OCI-LY1 (cell line): ENCODE measurements around the gene PTPN18.

Experiments used
- H2AFZ ChIP-seq: fragments of 200-600 bp; sonication (generic), shearing (Covaris generic); 2 replicates; pipeline ENCODE4 v1.6.0; 2014; ENCODE audit warnings: antibody characterized with exemption, mild to moderate bottlenecking, low read length
- H3F3A ChIP-seq: fragments of 200-600 bp; sonication (generic), shearing (Covaris generic); 2 replicates; pipeline ENCODE4 v1.6.0; 2014; ENCODE audit warnings: mild to moderate bottlenecking, antibody characterized with exemption, low read length, moderate library complexity; ENCODE audit not compliant: insufficient read depth
- H3K27ac ChIP-seq: fragments of 200-600 bp; sonication (generic); 2 replicates; pipeline ENCODE4 v1.5.1; 2014; ENCODE audit warnings: low read length, mixed run types, mild to moderate bottlenecking, low read depth; ENCODE audit not compliant: poor library complexity, severe bottlenecking
- H3K27me3 ChIP-seq: fragments of 200-600 bp; sonication (generic); 2 replicates; pipeline ENCODE4 v1.6.0; 2014; ENCODE audit warnings: antibody characterized with exemption, mild to moderate bottlenecking, low read length, moderate library complexity; ENCODE audit not compliant: insufficient read depth
- H3K36me3 ChIP-seq: fragments of 200-600 bp; sonication (generic); 2 replicates; pipeline ENCODE4 v1.6.1; 2014; ENCODE audit warnings: mild to moderate bottlenecking, antibody characterized with exemption, low read length, moderate library complexity, mixed read lengths; ENCODE audit not compliant: insufficient read depth
- H3K4me1 ChIP-seq: fragments of 200-600 bp; sonication (generic); 2 replicates; pipeline ENCODE4 v1.5.1; 2014; ENCODE audit warnings: mild to moderate bottlenecking, low read length, moderate library complexity; ENCODE audit not compliant: insufficient read depth, severe bottlenecking
- H3K4me2 ChIP-seq: fragments of 200-600 bp; sonication (generic), shearing (Covaris generic); 2 replicates; pipeline ENCODE4 v1.6.1; 2014; ENCODE audit warnings: low read length
- H3K4me3 ChIP-seq: fragments of 200-600 bp; sonication (generic); 2 replicates; pipeline ENCODE4 v1.5.1; 2014; ENCODE audit warnings: low read length, low read depth, mild to moderate bottlenecking, mixed read lengths; ENCODE audit not compliant: poor library complexity, severe bottlenecking
- H3K79me2 ChIP-seq: fragments of 200-600 bp; shearing (Covaris generic); 2 replicates; pipeline ENCODE4 v1.6.1; 2016; ENCODE audit warnings: mixed run types, low read length, mixed read lengths; ENCODE audit not compliant: insufficient read depth
- H3K9ac ChIP-seq: fragments of 200-600 bp; sonication (generic), shearing (Covaris generic); 2 replicates; pipeline ENCODE4 v1.6.1; 2014; ENCODE audit warnings: mild to moderate bottlenecking, low read length, mixed read lengths
- H3K9me2 ChIP-seq: fragments of 200-600 bp; sonication (generic), shearing (Covaris generic); 2 replicates; pipeline ENCODE4 v1.6.1; 2014; ENCODE audit warnings: low read depth, mild to moderate bottlenecking, low read length, mixed read lengths
- H3K9me3 ChIP-seq: fragments of 200-600 bp; shearing (Covaris generic); 2 replicates; pipeline ENCODE4 v1.6.1; 2014; ENCODE audit warnings: low read length, mixed read lengths
- H4K20me1 ChIP-seq: fragments of 200-600 bp; sonication (generic), shearing (Covaris generic); 2 replicates; pipeline ENCODE4 v1.6.0; 2016; ENCODE audit warnings: mild to moderate bottlenecking, low read length; ENCODE audit not compliant: insufficient read depth
- CTCF ChIP-seq: fragments of 200-600 bp; sonication (generic), shearing (Covaris generic); IDR thresholded peaks from 2 replicates; pipeline ENCODE4 v1.5.1; 2017; ENCODE audit warnings: mild to moderate bottlenecking, antibody characterized with exemption, low read length, moderate library complexity, mixed read lengths
- EZH2 ChIP-seq: fragments of 200-600 bp; sonication (generic), shearing (Covaris generic); IDR thresholded peaks from 2 replicates; pipeline ENCODE4 v1.8.0; 2017; ENCODE audit warnings: borderline replicate concordance, mixed run types, mild to moderate bottlenecking, antibody characterized with exemption, low read length, moderate library complexity, mixed read lengths

PTPN18 gene

GRCh38 chr2:130389358-130389757 lies 33.5 kb downstream of the PTPN18 start:
- 0 out of 2 replicates have a peak, but pooled peaks cover 6% of the 10 kb centered on the region for H3F3A ChIP-seq
- H3K4me1 ChIP-seq, result peaks cover 91% of the 10 kb centered on the region
- no peaks in the 10 kb centered on the region for H4K20me1 ChIP-seq
- no peaks in the 10 kb centered on the region for H3K9me2 ChIP-seq
- H3K36me3 ChIP-seq, result no peaks in the 10 kb centered on the region
- H3K4me3 ChIP-seq, result no peak overlapping the region
- H3K27ac ChIP-seq, result peak overlapping the region; percentile 100
- no peak for TF ChIP-seq EZH2
- TF ChIP-seq CTCF, result no peak
- H2AFZ ChIP-seq, result no peak overlapping the region
- H3K27me3 ChIP-seq, result no peaks in the 10 kb centered on the region
- H3K4me2 ChIP-seq, result peak overlapping the region; percentile 90; the same call in 1 of the 2 replicates
- peak overlapping the region; percentile 78; the same call in 1 of the 2 replicates for H3K9ac ChIP-seq
- H3K79me2 ChIP-seq, result no peaks in the 10 kb centered on the region
- no peaks in the 10 kb centered on the region for H3K9me3 ChIP-seq

- H3K27me3 ChIP-seq, result no peaks in the 10 kb centered on the region
- peak overlapping the region; percentile 100 for H3K27ac ChIP-seq
- TF ChIP-seq EZH2 (no peak), CTCF (no peak)
- peaks cover 90% of the 10 kb centered on the region for H3K4me1 ChIP-seq
- H2AFZ ChIP-seq, result no peak overlapping the region
- H3K9ac ChIP-seq, result peak overlapping the region; percentile 78
- no peaks in the 10 kb centered on the region for H4K20me1 ChIP-seq
- peak overlapping the region; percentile 60 for H3K4me3 ChIP-seq
- no peaks in the 10 kb centered on the region for H3K36me3 ChIP-seq
- H3K9me2 ChIP-seq, result no peaks in the 10 kb centered on the region
- H3F3A ChIP-seq, result 0 out of 2 replicates have a peak, but pooled peaks cover 6% of the 10 kb centered on the region
- no peaks in the 10 kb centered on the region for H3K9me3 ChIP-seq
- peak overlapping the region; percentile 90 for H3K4me2 ChIP-seq
- H3K79me2 ChIP-seq, result no peaks in the 10 kb centered on the region
Observed at GRCh38 chr2:130389783-130390182, 33.9 kb downstream of the PTPN18 start.

DNA sequence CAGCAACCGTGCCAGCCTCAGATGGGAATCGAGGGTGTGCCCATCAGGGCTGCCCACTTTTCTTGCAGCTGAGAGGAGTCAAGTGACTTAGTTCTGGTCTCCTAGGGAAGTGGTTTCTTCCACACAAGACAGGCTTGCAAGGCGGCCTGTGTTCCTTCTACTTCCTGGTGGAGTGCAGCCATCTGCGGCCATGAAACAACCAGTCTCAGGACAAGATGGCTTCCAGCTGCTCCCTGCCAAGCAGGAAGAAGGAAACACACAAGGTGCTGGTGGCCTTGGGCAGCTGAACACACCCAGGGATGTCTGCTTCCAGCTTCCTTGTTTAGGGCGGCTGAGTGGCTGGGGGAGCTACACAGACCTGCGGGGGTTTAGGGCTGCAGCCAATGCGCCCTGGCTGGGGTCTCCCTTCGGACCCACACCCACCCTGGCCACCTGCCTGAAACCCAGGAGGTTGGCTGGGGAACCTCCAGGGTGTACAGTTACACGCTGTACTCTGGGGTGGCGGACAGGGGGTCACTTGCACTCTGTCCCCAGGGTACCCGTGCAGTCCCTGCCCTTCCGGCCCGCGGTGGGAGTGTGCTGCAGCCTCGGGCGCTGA lies 34.7 kb downstream of the PTPN18 start:
- TF ChIP-seq CTCF (no peak), EZH2 (no peak)
- H3K27ac ChIP-seq, result peak overlapping the region; percentile 100
- peak overlapping the region; percentile 78 for H3K9ac ChIP-seq
- H3K4me1 ChIP-seq, result peaks cover 82% of the 10 kb centered on the region
- peak overlapping the region; percentile 90 for H3K4me2 ChIP-seq
- H3F3A ChIP-seq, result 0 out of 2 replicates have a peak, but pooled peaks cover 6% of the 10 kb centered on the region
- H2AFZ ChIP-seq, result no peak overlapping the region
- peak overlapping the region; percentile 60 for H3K4me3 ChIP-seq
- no peaks in the 10 kb centered on the region for H3K79me2 ChIP-seq
- H3K36me3 ChIP-seq, result no peaks in the 10 kb centered on the region
- no peaks in the 10 kb centered on the region for H3K27me3 ChIP-seq
- no peaks in the 10 kb centered on the region for H4K20me1 ChIP-seq
- no peaks in the 10 kb centered on the region for H3K9me2 ChIP-seq
- H3K9me3 ChIP-seq, result no peaks in the 10 kb centered on the region
